Ectodermal cell (in vitro differentiated cells): ENCODE data around the gene BTBD1.

ENCODE experiments used
- H3K27ac ChIP-seq: 2 replicates; pipeline ENCODE4 v1.7.0; 2013; ENCODE audit warnings: mild to moderate bottlenecking, low read depth, low read length; ENCODE audit not compliant: insufficient read depth, poor library complexity, severe bottlenecking
- H3K27me3 ChIP-seq: 2 replicates; pipeline ENCODE4 v1.7.0; 2013; ENCODE audit warnings: mild to moderate bottlenecking, low read length; ENCODE audit not compliant: insufficient read depth, control insufficient read depth, poor library complexity, severe bottlenecking
- H3K36me3 ChIP-seq: one replicate; pipeline ENCODE4 v1.7.0; 2013; ENCODE audit warnings: low read length; ENCODE audit not compliant: control insufficient read depth, insufficient read depth
- H3K4me1 ChIP-seq: one replicate; pipeline ENCODE4 v1.7.0; 2013; ENCODE audit warnings: low read length; ENCODE audit not compliant: control insufficient read depth, insufficient read depth
- H3K4me3 ChIP-seq: 2 replicates; pipeline ENCODE4 v1.7.0; 2013; ENCODE audit warnings: low read depth, low read length, control low read depth; ENCODE audit not compliant: insufficient read depth
- H3K9me3 ChIP-seq: 2 replicates; pipeline ENCODE4 v1.7.0; 2013; ENCODE audit warnings: mild to moderate bottlenecking, low read length, moderate library complexity; ENCODE audit not compliant: control insufficient read depth
- WGBS, 2 experiments: methylation state at CpG; one replicate each; pipeline ENCODE4 v1.1.7; 2013; ENCODE audit warnings: missing lambda C conversion rate in 2 of 2; 5-methylcytosine and 5-hydroxymethylcytosine counted together

BTBD1 gene

GRCh38 chr15:82977076-82977475 is 90.0 kb downstream of the BTBD1 start:
- whole genome bisulfite sequencing, 2 experiments, result 84 to 100% methylated on average over 1 of the region's 1 CpG
- no peaks in the 10 kb centered on the region for H3K9me3 ChIP-seq
- no peaks in the 10 kb centered on the region for H3K27me3 ChIP-seq
- H3K36me3 ChIP-seq, result no peaks in the 10 kb centered on the region
- H3K27ac ChIP-seq, result no peak overlapping the region
- no peak overlapping the region for H3K4me3 ChIP-seq
- no peaks in the 10 kb centered on the region for H3K4me1 ChIP-seq

- no peak overlapping the region for H3K4me3 ChIP-seq
- 82 to 93% methylated on average over 1 of the region's 1 CpG for WGBS, 2 experiments
- no peaks in the 10 kb centered on the region for H3K4me1 ChIP-seq
- H3K9me3 ChIP-seq, result no peaks in the 10 kb centered on the region
- no peaks in the 10 kb centered on the region for H3K36me3 ChIP-seq
- no peak overlapping the region for H3K27ac ChIP-seq
- H3K27me3 ChIP-seq, result no peaks in the 10 kb centered on the region
Measured at GRCh38 chr15:82972990-82973389, 94.1 kb downstream of the BTBD1 start.

- H3K36me3 ChIP-seq, result no peaks in the 10 kb centered on the region
- no peak overlapping the region for H3K4me3 ChIP-seq
- WGBS, 2 experiments, result 93% methylated on average over 1 of the region's 2 CpGs; no CpG with 5 or more reads in 1 of the 2 experiments
- no peaks in the 10 kb centered on the region for H3K27me3 ChIP-seq
- no peak overlapping the region for H3K27ac ChIP-seq
- H3K4me1 ChIP-seq, result no peaks in the 10 kb centered on the region
- H3K9me3 ChIP-seq, result no peaks in the 10 kb centered on the region
Measured at GRCh38 chr15:82971218-82971984, 95.7 kb downstream of the BTBD1 start.

GRCh38 chr15:82970696-82971095 is 96.4 kb downstream of the BTBD1 start:
- no peaks in the 10 kb centered on the region for H3K27me3 ChIP-seq
- no peaks in the 10 kb centered on the region for H3K36me3 ChIP-seq
- no peaks in the 10 kb centered on the region for H3K4me1 ChIP-seq
- no peak overlapping the region for H3K4me3 ChIP-seq
- H3K9me3 ChIP-seq, result no peaks in the 10 kb centered on the region
- WGBS, 2 experiments, result 96 to 100% methylated on average over 1 of the region's 1 CpG
- H3K27ac ChIP-seq, result no peak overlapping the region

GRCh38 chr15:82970078-82970686 is 96.9 kb downstream of the BTBD1 start:
- WGBS, 2 experiments, result 79 to 94% methylated on average over 3 of the region's 3 CpGs

GRCh38 chr15:82969353-82969752 is 97.7 kb downstream of the BTBD1 start:
- H3K4me1 ChIP-seq, result no peaks in the 10 kb centered on the region
- no peaks in the 10 kb centered on the region for H3K9me3 ChIP-seq
- H3K27me3 ChIP-seq, result no peaks in the 10 kb centered on the region
- WGBS, 2 experiments, result 88 to 90% methylated on average over 6 to 7 of the region's 7 CpGs
- no peaks in the 10 kb centered on the region for H3K36me3 ChIP-seq
- H3K27ac ChIP-seq, result no peak overlapping the region
- no peak overlapping the region for H3K4me3 ChIP-seq

More at GRCh38 chr15:82970078-82970686, 96.9 kb downstream of the BTBD1 start:
- Histone ChIP-seq H3K27me3 (no peaks in the 10 kb centered on the region), H3K36me3 (no peaks in the 10 kb centered on the region), H3K9me3 (no peaks in the 10 kb centered on the region), H3K27ac (no peak overlapping the region), H3K4me3 (no peak overlapping the region), H3K4me1 (no peaks in the 10 kb centered on the region)

GRCh38 chr15:82968066-82968465 is 99.0 kb downstream of the BTBD1 start:
- no peak overlapping the region for H3K4me3 ChIP-seq

GRCh38 chr15:82966671-82967071 is 100.4 kb downstream of the BTBD1 start:
- Histone ChIP-seq H3K27ac (no peak overlapping the region), H3K9me3 (no peaks in the 10 kb centered on the region), H3K27me3 (no peaks in the 10 kb centered on the region), H3K4me3 (no peak overlapping the region), H3K36me3 (no peaks in the 10 kb centered on the region), H3K4me1 (no peaks in the 10 kb centered on the region)
- WGBS, 2 experiments, result 87 to 92% methylated on average over 4 of the region's 4 CpGs

More at GRCh38 chr15:82968066-82968465, 99.0 kb downstream of the BTBD1 start:
- H3K27me3 ChIP-seq, result no peaks in the 10 kb centered on the region
- no peaks in the 10 kb centered on the region for H3K9me3 ChIP-seq
- no peak overlapping the region for H3K27ac ChIP-seq
- no peaks in the 10 kb centered on the region for H3K4me1 ChIP-seq
- H3K36me3 ChIP-seq, result no peaks in the 10 kb centered on the region
- 87 to 91% methylated on average over 4 of the region's 4 CpGs for WGBS, 2 experiments
